H1 (cell line): Measurements from ENCODE around the gene SBF1. TPM values are rescaled to one million over a fixed set of nuclear protein-coding genes. Genes with fewer than 3 reads are reported as not detected.
A peak's percentile ranks its signal among the peaks of the same experiment; 100 is the strongest.

Experiments
- CTCF ChIA-PET: fragments of 300-600 bp; sonication (Branson Sonifier 250); formaldehyde crosslinking; loops from one replicate; lab custom pipeline; 2021; ENCODE audit not compliant: partially characterized antibody; lab: Charles Lee
- POLR2A ChIA-PET: fragments of 300-600 bp; sonication (Branson Sonifier 250); formaldehyde crosslinking; loops from one replicate; lab custom pipeline; 2021; ENCODE audit warnings: inconsistent platforms; ENCODE audit not compliant: partially characterized antibody; lab: Charles Lee
- DNase-seq, 2 experiments: peaks; one replicate each; pipeline versions ENCODE4 v3.0.0 to v3.0.0-alpha.2; 2010 to 2022; ENCODE audit warnings: low spot score in 2 of 2, low read depth in 1 of 2, mixed read lengths in 1 of 2
- FAIRE-seq: peaks from 2 replicates; lab custom pipeline; 2011; peaks lifted over from hg19 to GRCh38; lab: Jason Lieb, UNC
- H2AFZ ChIP-seq: 2 replicates; pipeline ENCODE4 v1.8.1; 2012; ENCODE audit warnings: low read length, inconsistent platforms
- H2AK5ac ChIP-seq: 2 replicates; pipeline ENCODE4 v1.6.1; 2013; ENCODE audit warnings: low read depth, low read length
- H2BK120ac ChIP-seq: replicated peaks from 2 replicates; pipeline ENCODE3; 2013; ENCODE audit warnings: low read depth, low read length, inconsistent platforms
- H2BK12ac ChIP-seq: 2 replicates; pipeline ENCODE4 v1.6.1; 2013; ENCODE audit warnings: low read depth, low read length
- H2BK15ac ChIP-seq: 2 replicates; pipeline ENCODE4 v1.6.1; 2013; ENCODE audit warnings: low read length
- H2BK20ac ChIP-seq: 2 replicates; pipeline ENCODE4 v1.6.1; 2013; ENCODE audit warnings: low read length
- H2BK5ac ChIP-seq: 2 replicates; pipeline ENCODE4 v1.6.1; 2013; ENCODE audit warnings: low read depth, low read length
- H3K14ac ChIP-seq: 2 replicates; pipeline ENCODE4 v1.6.1; 2013; ENCODE audit warnings: inconsistent platforms; ENCODE audit not compliant: insufficient read length
- H3K18ac ChIP-seq: 2 replicates; pipeline ENCODE4 v1.6.1; 2013; ENCODE audit warnings: low read length; ENCODE audit errors: extremely low read depth
- H3K23ac ChIP-seq: 2 replicates; pipeline ENCODE4 v1.6.1; 2013; ENCODE audit warnings: inconsistent platforms; ENCODE audit not compliant: insufficient read length
- H3K23me2 ChIP-seq: 2 replicates; pipeline ENCODE4 v1.6.1; 2013; ENCODE audit warnings: low read depth, low read length
- H3K27ac ChIP-seq: 2 replicates; pipeline ENCODE4 v1.6.1; 2011; ENCODE audit warnings: low read depth, low read length, inconsistent platforms
- H3K27me3 ChIP-seq, 4 experiments: replicated peaks in 1 of 4; 1 replicate in 1 of 4; 2 replicates in 3 of 4; pipeline versions ENCODE4 v1.6.1 to v1.8.1; 2011 to 2013; ENCODE audit warnings: low read length in 3 of 4, mild to moderate bottlenecking in 3 of 4, inconsistent platforms in 2 of 4, mixed read lengths in 2 of 4, moderate library complexity in 1 of 4; ENCODE audit not compliant: control insufficient read depth in 3 of 4, insufficient read depth in 3 of 4; ENCODE audit errors: extremely low read depth in 1 of 4
- H3K36me3 ChIP-seq, 4 experiments: 2 replicates each; pipeline versions ENCODE4 v1.6.1 to v1.8.1; 2011 to 2013; ENCODE audit warnings: mild to moderate bottlenecking in 4 of 4, low read length in 3 of 4, moderate library complexity in 2 of 4, control low read depth in 1 of 4, inconsistent platforms in 1 of 4; ENCODE audit not compliant: insufficient read depth in 4 of 4, control insufficient read depth in 2 of 4
- H3K4ac ChIP-seq: replicated peaks from 2 replicates; pipeline ENCODE3; 2013; ENCODE audit warnings: low read length, low read depth, mixed read lengths, inconsistent platforms; ENCODE audit not compliant: insufficient read length
- H3K4me1 ChIP-seq, 4 experiments: replicated peaks in 1 of 4; 1 replicate in 1 of 4; 2 replicates in 3 of 4; pipeline versions ENCODE4 v1.6.1 to v1.8.1; 2011 to 2013; ENCODE audit warnings: low read length in 3 of 4, inconsistent platforms in 2 of 4, mixed read lengths in 1 of 4; ENCODE audit not compliant: insufficient read depth in 4 of 4, control insufficient read depth in 3 of 4
- H3K4me2 ChIP-seq, 2 experiments: 2 replicates each; pipeline versions ENCODE4 v1.6.1 to v1.8.1; 2011 to 2013; ENCODE audit warnings: low read depth in 2 of 2, low read length in 2 of 2, control low read depth in 1 of 2, inconsistent platforms in 1 of 2, mild to moderate bottlenecking in 1 of 2; ENCODE audit not compliant: insufficient read depth in 1 of 2
- H3K4me3 ChIP-seq, 4 experiments: fragments of 200-600, 300-600 bp in 1 of 4; sonication (generic), shearing (Covaris generic), sonication (Bioruptor Twin) in 1 of 4; 2 replicates each; pipeline versions ENCODE4 v1.5.1 to v1.8.1; 2011 to 2016; ENCODE audit warnings: low read length in 4 of 4, low read depth in 3 of 4, control low read depth in 2 of 4, inconsistent platforms in 2 of 4, mild to moderate bottlenecking in 2 of 4, mixed read lengths in 1 of 4, moderate library complexity in 1 of 4; ENCODE audit not compliant: insufficient read depth in 2 of 4; ENCODE audit errors: extremely low read depth in 1 of 4
- H3K56ac ChIP-seq: replicated peaks from 2 replicates; pipeline ENCODE3; 2013; ENCODE audit warnings: low read depth, mild to moderate bottlenecking, mixed read lengths, low read length, inconsistent platforms; ENCODE audit not compliant: insufficient read length
- H3K79me1 ChIP-seq: 2 replicates; pipeline ENCODE4 v1.6.1; 2013; ENCODE audit warnings: low read depth, low read length, control low read depth
- H3K79me2 ChIP-seq, 2 experiments: 2 replicates each; pipeline versions ENCODE4 v1.6.1 to v1.8.1; 2012 to 2013; ENCODE audit warnings: low read length in 2 of 2, mild to moderate bottlenecking in 2 of 2, inconsistent platforms in 1 of 2; ENCODE audit not compliant: insufficient read depth in 2 of 2, control insufficient read depth in 1 of 2
- H3K9ac ChIP-seq, 4 experiments: replicated peaks in 1 of 4; 1 replicate in 1 of 4; 2 replicates in 3 of 4; pipeline versions ENCODE4 v1.6.1 to v1.8.1; 2011 to 2013; ENCODE audit warnings: low read depth in 3 of 4, low read length in 3 of 4, control low read depth in 2 of 4, mild to moderate bottlenecking in 2 of 4, moderate library complexity in 2 of 4, inconsistent platforms in 1 of 4; ENCODE audit errors: extremely low read depth in 1 of 4
- H3K9me3 ChIP-seq, 2 experiments: 2 replicates each; pipeline versions ENCODE4 v1.6.1 to v1.8.1; 2012 to 2013; ENCODE audit warnings: mild to moderate bottlenecking in 2 of 2, moderate library complexity in 2 of 2, control low read depth in 1 of 2, inconsistent platforms in 1 of 2, low read depth in 1 of 2, low read length in 1 of 2, mixed read lengths in 1 of 2; ENCODE audit not compliant: insufficient read depth in 2 of 2
- H4K20me1 ChIP-seq, 2 experiments: replicated peaks in 1 of 2; 2 replicates each; pipeline versions ENCODE3 to v1.8.1; 2011 to 2013; ENCODE audit warnings: inconsistent platforms in 2 of 2, low read length in 2 of 2, mild to moderate bottlenecking in 1 of 2; ENCODE audit not compliant: insufficient read depth in 2 of 2, control insufficient read depth in 1 of 2
- H4K5ac ChIP-seq: 2 replicates; pipeline ENCODE4 v1.6.1; 2013; ENCODE audit warnings: low read length, low read depth, mixed read lengths, inconsistent platforms; ENCODE audit not compliant: insufficient read length
- H4K8ac ChIP-seq: 2 replicates; pipeline ENCODE4 v1.8.0; 2013; ENCODE audit warnings: mild to moderate bottlenecking, moderate library complexity, low read length, inconsistent platforms; ENCODE audit not compliant: insufficient read depth; ENCODE audit errors: extremely low read depth
- H4K91ac ChIP-seq: replicated peaks from 2 replicates; pipeline ENCODE3; 2013; ENCODE audit warnings: low read length, mixed read lengths, inconsistent platforms; ENCODE audit not compliant: insufficient read length
- HDAC6 ChIP-seq: IDR thresholded peaks from one replicate; pipeline ENCODE4 v1.7.1; 2012; ENCODE audit warnings: low read depth, mild to moderate bottlenecking, inconsistent platforms, low read length, moderate library complexity
- POLR2AphosphoS5 ChIP-seq: IDR thresholded peaks from 2 replicates; pipeline ENCODE4 v1.6.1; 2011; ENCODE audit warnings: low read depth, low read length
- WGBS, 2 experiments: shearing (Covaris generic) in 1 of 2; methylation state at CpG; one replicate each; pipeline versions ENCODE4 v1.1.6 to v1.1.7; 2013 to 2015; ENCODE audit warnings: low lambda C conversion rate in 2 of 2, mixed read lengths in 2 of 2, inconsistent platforms in 1 of 2, low coverage in 1 of 2, missing lambda C conversion rate in 1 of 2; ENCODE audit not compliant: insufficient replicate concordance in 2 of 2, insufficient coverage in 1 of 2, insufficient read length in 1 of 2; ENCODE audit errors: extremely low coverage in 1 of 2, missing lambda C conversion rate in 1 of 2; 5-methylcytosine and 5-hydroxymethylcytosine counted together
- polyA plus RNA-seq, 7 experiments: library from polyadenylated mRNA; depleted of rRNA in 3 of 7; stranded (reverse) in 5 of 7; unstranded in 2 of 7; fragments of >200 nt in 5 of 7; fragments of 200-250 nt in 2 of 7; gene quantifications; 1 replicate in 5 of 7; 2 replicates in 1 of 7; 4 replicates in 1 of 7; pipeline versions ENCODE4 v1.2.1 to v1.2.3, GENCODE V29; 2011 to 2013; ENCODE audit warnings: missing spikeins in 2 of 7, mixed read lengths in 2 of 7
- total RNA-seq: library from RNA; stranded (reverse); fragmentation: NEBNext Ultra II Directional; extraction: Animal tissue kit (Norgen Biotek cat#: 25700); gene quantifications from 2 replicates; pipeline ENCODE4 v1.2.1, GENCODE V29; 2021

The SBF1 gene
- total and polyA plus RNA-seq, 2 of the 8 experiments (the other 6 are each of a cell fraction or from before 2014, with no cell fraction given), result 29.1 to 71.5 TPM

- no peak overlapping the region for H3K56ac ChIP-seq
- DNase-seq (no peak), FAIRE-seq (no peak)
- H2BK5ac ChIP-seq, result no peak overlapping the region
- H2BK120ac ChIP-seq, result no peak overlapping the region
- H3K4me3 ChIP-seq, result no peak overlapping the region
- no peak overlapping the region for H3K27ac ChIP-seq
- no peak overlapping the region for H4K5ac ChIP-seq
- H3K9ac ChIP-seq, result no peak overlapping the region
- no peaks in the 10 kb centered on the region for H3K9me3 ChIP-seq
- H2BK20ac ChIP-seq, result no peak overlapping the region
- H3K23ac ChIP-seq, result no peak overlapping the region
- H3K4ac ChIP-seq, result no peak overlapping the region
- H3K14ac ChIP-seq, result no peak overlapping the region
- H2BK12ac ChIP-seq, result no peak overlapping the region
- no peak overlapping the region for H2AK5ac ChIP-seq
- no peaks in the 10 kb centered on the region for H3K23me2 ChIP-seq
- no peaks in the 10 kb centered on the region for H3K79me2 ChIP-seq
- no peaks in the 10 kb centered on the region for H3K27me3 ChIP-seq
- H3K4me2 ChIP-seq, result no peak overlapping the region
- no peak overlapping the region for H4K91ac ChIP-seq
- ChIA-PET POLR2A (interaction anchor here (0.9 to 1.7 kb wide), 3 partner anchors 21 to 254 kb away, joined by 3 to 4 read pairs (median 3); no protein-coding TSS in a partner anchor), CTCF (interaction anchor here (0.6 kb wide), 1 partner anchor 46 kb away, joined by 3 read pairs; no protein-coding TSS in a partner anchor)
- no peaks in the 10 kb centered on the region for H3K79me1 ChIP-seq
- H3K4me1 ChIP-seq, result peaks cover 0 to 9% (median 4%) of the 10 kb centered on the region in 4 experiments; a peak in 5 of 7 replicates
- H2BK15ac ChIP-seq, result no peak overlapping the region
- peaks cover 4 to 16% (median 11%) of the 10 kb centered on the region in 4 experiments; a peak in 6 of 8 replicates for H3K36me3 ChIP-seq
- H2AFZ ChIP-seq, result no peak overlapping the region
- no peak overlapping the region for H3K18ac ChIP-seq
- 86% methylated on average over 15 of the region's 17 CpGs; no CpG with 5 or more reads in 1 of the 2 experiments for WGBS, 2 experiments
- TF ChIP-seq HDAC6 (no peak), POLR2AphosphoS5 (peak; percentile 31; the same call in 1 of the 2 replicates)
- peak overlapping the region; percentile 25; the same call in 1 of the 2 replicates for H4K8ac ChIP-seq
- peaks cover 20 to 23% of the 10 kb centered on the region in 2 experiments for H4K20me1 ChIP-seq
Measured at GRCh38 chr22:50445880-50446707, 28.7 kb downstream of the SBF1 start.
